Measurements from ENCODE around the gene FBP1. TPM values are rescaled to one million over a fixed set of nuclear protein-coding genes. Genes with fewer than 3 reads are reported as not detected.

The FBP1 gene
- total RNA-seq = 0.49 and 0.57 TPM in 2 replicates

DNA sequence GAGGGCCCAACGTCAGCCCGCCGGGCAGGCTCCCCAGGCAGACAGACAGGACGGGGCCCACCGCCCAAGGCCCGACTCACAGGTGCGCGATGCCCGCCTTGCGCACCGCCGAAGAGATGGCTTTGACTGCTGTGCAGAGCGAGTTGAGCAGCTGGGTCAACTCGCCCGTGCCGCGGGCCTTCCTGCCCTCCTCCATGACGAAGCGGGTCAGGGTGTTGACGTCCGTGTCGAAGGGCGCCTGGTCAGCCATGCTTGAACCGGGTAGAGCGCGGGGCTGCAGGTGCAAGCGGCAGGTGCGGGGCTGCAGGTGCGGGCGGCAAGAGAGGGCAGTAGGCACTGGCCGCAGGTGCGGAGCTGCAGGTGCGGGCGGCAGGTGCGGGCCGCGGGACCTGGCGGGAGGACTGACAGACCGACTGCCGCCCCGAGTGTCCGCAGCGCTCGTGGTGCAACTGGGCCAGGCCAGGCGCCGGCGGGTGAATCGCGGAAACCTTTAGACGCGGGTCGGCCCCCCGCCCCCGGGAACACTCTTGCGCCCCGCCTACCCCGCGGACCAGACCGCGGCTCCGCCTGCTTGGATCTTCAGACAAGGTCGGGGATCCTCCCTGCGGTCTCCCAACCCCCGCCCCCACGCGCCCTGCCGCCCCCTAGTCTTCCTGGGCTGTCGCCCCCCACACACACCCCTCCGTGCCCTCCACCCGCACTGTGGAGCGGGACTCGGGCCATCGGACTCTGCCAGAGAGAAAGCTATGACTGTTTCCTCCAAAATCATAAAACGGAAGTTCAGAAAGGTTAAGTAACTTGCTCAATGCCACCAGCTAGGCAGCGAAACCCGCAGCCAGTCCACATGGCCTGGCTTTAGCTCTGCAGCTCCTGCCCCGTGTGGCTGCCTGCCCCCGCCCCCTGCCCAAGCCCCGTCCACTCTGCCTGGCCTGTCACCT, at the start of gene FBP1:
Gene FBP1 (minus strand): TSS at position 458 of the 938 bp plus-strand sequence. CDS start 208 bp downstream, at position 250.

GRCh38 chr9:94593459-94594345, 45.6 kb downstream of the FBP1 start, which contains the start of gene FBP2:
Gene FBP2 (minus strand): TSS chr9:94593824. CDS start chr9:94593726, 98 bp downstream.

DNA sequence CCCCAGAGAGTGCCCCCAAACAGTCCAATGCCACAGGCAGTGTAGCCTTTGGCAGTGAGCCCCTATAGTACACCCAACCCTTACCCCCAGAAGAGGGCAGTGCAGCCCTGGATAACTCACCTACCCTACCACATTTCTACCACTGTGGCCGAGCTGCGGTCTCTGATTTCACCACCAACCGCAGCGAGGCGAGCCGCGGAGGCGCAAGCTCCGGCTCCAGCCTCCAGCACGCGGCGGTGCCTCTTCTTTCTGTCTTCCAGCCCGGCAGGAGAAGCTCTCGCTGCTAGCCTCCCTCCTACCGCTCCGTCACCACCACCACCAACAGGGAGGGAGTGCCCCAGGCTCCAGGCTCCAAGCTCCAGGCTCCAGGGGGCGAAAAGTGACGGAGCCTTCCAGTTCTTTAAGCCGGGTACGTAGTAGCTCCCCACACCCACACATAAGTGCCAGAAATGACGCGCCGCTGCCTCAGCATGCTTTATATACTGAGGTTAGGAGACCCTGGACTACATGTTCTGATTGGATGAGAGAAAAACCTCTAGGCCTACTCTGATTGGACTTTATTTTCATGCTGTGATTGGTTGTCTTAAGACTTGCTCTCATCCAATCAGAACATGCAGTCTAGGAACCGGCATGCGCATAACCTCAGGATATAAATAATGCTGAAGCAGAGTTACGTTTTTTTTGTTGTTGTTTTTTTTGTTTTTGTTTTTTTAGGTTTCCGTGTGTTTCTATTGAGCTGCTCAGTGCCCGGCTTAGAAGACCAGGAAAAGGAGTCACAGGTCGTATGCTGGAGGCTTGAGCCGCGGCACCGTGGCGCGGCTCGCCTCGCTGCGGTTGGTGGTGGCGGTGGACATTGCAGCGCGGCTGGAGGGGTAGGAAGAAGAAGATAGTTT, 84.6 kb downstream of the FBP1 start, which contains the start of gene PCAT7:
Gene PCAT7 (plus strand): TSS at position 645 of the 893 bp plus-strand sequence.

Other genes starting within 250 kb of the FBP1 start
- 0.13 TPM in 1 of 2 replicates, not detected in the other for gene PCAT7, start 84.4 kb downstream of the FBP1 start, total RNA-seq
- gene FBP2, start 45.7 kb downstream of the FBP1 start, total RNA-seq = not detected in 2 replicates
- gene AOPEP, start 87.2 kb upstream of the FBP1 start, total RNA-seq = 24.1 and 46.6 TPM in 2 replicates